GM21619 (cell line): ENCODE data around the gene SLC30A7.

Experiments used
- ATAC-seq: cut with Tn5 transposase; IDR thresholded peaks from one replicate; pipeline ENCODE4 v1.9.1; 2021; ENCODE audit not compliant: unreplicated experiment

Gene SLC30A7

DNA sequence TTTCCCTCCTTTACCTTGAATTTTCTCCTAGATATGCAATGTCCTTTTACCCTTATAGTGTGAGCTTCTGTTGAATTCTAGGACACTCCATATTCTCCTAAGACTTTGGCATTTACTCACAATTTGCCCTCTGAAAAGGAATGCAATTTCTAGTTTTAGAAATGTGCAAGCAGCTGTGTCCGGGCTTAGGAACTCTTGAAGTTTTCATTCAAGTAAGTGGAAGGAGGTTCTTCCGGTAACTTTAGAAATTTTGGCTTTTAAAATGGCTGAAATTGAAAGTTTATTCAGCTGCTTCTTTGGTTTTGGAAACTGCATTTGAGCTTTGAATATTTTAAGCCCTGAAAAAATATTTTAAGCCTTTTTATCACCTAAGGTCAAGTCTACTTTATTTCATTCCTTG lies 73.4 kb downstream of the SLC30A7 start:
- ATAC-seq = no peak

DNA sequence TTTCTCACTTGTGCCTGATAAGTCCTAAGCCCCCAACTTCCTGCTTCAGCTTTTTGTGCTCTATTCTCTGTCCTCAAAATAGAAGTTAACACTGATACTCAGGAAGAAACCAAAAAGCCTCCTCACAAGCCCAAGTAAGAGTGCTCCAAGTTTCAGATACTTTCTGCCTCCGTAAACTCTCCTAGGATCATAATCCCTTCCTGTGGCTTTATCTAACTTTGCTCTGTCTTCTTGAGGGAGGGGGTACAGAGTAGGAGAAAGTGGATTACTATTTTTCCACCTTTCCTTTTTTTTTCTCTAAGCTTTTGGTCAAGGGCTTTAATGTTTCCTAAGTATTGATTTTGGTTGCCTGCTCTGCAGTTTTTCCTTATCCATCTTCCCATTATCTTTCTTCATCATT lies 75.1 kb downstream of the SLC30A7 start:
- no peak for ATAC-seq

DNA sequence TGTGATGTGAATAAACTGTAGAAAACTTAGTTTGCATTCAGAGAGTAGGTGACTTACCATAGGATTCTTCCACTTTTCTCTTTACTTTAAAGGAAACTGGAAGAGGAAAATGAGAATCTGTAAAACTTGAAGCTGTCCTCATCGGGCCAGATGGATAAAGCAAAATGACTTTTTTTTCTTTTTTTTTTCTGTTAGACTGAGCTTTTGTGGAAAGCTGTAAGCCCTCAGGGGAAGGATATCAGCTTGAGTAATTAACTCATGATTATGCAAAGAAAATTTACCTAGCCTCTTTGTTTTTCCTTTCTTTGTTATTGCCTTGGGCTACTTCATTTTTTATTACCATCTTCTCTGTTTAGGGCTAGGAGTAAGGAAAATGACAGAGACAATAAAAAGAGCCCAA lies 76.3 kb downstream of the SLC30A7 start:
- ATAC-seq = no peak

DNA sequence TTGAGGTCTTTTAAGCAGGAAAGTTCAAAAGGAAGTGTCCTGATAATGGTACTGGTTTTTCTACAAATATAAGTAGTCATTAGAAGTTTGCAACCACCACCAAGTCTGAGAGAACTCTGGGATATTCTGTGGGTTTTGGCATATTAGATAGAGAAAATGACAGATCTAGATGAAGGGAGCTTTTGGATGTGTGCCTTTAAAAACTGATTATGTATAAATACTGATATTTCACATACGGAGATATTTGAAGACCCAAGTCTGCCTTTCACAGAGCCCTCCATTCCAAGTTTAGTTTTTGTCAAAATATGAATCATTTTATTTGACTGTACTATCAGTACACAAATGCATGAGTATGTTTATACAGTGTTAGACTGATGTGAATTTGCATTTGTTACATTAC lies 81.0 kb downstream of the SLC30A7 start:
- ATAC-seq = no peak

DNA sequence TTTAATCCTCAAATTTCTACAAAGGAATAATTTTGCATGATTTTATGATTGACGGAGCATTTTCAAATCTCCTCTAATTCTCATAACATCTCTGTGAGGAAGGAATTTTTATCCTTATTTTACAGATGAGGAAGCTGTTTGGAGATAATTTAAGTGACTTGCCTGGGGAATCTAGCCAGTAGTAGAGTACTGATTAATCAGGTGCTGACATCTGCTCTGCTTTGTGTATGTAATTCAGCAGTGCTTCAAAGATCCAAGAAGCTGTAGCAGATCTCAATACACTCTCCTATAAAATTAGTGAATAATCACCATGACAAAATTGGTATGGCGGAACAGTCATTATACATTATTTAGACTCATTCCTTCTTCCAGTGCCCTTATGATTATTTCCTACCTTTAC lies 83.7 kb downstream of the SLC30A7 start:
- no peak for ATAC-seq

DNA sequence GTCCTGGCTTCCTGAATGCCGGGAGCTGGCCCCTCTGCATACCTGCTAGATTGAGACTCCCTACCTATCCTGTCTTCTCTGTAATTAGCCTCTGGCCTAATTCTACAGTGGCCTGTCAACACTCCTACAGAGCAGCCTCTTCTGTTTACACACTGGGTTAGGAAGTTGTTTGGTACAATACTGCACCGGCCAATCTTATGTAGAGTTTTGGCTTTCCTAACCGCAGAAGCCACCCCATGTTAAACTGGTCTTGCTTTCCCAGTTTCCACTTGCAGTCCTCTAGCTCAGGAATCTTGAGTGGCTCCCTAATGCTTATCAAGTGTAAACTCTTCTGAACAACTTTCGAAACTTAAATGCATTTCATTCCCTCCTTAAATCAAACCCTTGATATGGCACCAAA lies 86.9 kb downstream of the SLC30A7 start:
- no peak for ATAC-seq

DNA sequence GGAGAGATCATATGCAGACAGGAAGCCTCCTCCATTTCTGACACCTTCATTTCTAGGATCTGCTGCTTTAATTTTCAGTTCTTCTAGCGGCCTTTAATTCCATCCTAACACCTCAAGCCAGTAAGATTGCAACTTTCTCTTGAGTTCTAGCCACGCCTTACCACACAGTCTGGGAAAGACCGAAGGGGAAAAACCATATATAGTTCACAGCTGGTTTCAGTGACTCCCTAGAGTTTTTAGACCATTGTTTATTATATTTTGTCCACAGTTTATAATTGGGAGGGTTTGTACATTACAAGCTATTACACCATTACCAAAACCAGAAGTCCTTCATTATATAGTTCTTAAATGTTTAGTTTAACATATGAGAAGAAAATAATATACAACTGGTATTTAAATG lies 92.2 kb downstream of the SLC30A7 start:
- no peak for ATAC-seq

DNA sequence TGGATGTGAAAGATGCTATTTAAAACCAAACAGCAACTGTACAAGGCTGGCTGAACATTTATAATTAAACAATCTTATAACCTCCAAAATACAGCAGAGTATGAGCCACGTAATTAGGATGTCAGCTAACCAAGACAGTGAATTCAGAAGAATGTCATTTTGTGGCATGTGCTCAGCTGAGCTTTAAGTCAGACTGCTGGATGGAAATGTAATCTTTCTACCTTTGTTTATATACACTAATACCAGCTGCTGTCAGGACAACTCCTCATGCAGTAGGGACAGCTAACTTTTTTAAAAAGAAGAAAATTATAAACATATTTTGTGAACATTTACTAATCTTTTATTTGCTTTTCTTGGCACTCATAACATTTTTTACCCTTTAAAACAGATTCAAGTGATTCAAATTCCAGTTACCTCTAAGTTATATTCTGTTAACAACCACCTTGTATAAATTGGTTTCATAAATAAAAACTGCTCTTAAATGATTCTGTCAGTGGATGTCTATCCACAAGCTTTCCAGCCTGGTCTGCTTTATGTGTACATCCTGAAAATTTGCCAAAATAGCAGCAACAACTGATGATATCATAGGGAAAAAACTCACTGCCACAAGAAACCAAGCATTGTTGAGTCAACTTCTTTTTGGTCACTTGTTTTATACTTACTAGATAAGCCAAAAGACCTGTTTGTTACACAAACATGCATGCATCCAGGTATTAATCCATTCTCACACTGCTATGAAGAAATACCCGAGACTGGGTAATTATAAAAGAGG lies 93.6 kb downstream of the SLC30A7 start:
- ATAC-seq = no peak

DNA sequence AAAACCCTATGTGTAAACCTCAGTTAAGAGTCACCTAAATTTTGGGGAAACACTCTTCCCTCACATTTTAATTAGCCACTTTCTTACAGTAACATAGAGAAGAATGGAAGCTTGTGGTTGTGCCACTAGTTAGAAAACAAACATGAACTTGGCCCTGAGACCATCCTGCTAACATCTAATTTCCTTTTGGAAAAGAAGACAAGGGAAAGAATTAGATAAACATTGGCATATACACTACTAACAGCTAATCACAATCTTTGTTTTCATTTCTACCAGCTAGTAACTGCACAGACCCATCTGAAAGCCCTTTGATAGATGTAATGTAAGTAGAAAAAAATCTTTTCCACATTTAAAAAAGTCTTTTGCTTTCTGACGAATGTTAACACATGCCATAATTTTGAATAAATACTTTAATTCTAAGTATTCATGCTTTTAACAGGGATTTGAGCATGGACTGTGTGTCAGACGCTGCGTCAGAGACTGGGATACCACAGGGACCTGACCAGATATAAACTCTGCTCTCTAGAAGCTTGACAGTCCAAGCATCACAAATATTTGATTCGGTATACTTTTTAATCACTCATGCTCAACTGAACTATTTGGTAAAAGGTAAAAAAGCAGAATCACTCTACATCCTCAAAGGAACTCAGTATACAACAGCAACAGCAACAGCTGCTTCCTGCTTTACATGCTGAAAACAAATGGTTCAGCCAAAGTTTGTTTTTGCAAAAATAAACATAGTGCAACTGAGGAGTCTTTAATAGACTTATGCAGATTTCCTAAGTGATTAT lies 99.5 kb downstream of the SLC30A7 start:
- ATAC-seq = no peak

DNA sequence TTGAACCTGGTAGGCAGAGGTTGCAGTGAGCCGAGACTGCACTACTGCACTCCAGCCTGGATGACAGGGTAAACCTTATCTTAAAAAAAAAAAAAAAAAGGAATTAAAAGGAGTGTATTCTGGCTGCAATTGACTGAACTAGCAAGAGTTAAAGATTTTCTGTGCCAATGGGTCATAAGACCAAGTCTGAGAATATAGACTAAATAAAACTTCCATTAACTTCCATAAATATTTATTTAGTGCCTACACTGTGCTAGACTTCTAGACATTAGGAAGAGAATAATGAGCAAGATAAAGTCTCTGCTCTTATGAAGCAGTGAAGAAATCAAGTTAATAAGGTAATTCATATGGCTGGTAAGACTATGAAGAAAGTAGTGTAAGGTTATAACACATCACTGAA lies 102.5 kb downstream of the SLC30A7 start:
- ATAC-seq = no peak

DNA sequence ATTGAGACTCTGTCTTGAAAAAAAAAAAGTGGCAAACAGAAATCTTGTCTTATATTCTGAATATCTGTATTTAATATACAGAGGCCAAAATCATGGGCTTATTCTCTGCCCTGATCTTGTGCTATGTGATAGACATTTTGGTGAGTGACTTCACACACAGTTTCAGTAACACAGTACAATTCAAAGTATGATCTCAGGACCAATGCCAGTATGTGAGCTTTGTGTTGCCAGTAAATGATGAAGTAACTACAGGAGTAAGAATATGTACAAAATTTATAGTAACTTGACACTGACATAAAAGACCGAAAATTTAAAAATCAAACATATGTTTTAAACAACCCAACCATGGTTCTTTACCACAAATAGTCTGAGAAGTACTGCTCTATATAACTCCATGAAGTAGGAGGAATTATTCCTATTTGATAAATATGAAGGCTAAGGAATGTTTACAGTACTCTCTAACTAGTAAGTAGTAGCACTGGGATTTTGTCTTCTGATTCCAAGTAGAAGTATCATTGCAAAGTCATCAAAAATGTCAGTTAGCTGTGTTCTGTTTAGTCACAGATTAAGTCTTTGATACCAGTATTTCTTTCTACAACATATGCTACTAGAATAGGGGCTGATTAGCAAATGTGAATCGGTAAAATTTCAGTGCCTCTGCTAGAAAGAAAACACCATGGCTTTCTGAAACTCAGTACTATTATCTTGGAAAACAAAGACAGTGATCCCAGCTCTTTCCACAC lies 104.4 kb downstream of the SLC30A7 start:
- no peak for ATAC-seq

DNA sequence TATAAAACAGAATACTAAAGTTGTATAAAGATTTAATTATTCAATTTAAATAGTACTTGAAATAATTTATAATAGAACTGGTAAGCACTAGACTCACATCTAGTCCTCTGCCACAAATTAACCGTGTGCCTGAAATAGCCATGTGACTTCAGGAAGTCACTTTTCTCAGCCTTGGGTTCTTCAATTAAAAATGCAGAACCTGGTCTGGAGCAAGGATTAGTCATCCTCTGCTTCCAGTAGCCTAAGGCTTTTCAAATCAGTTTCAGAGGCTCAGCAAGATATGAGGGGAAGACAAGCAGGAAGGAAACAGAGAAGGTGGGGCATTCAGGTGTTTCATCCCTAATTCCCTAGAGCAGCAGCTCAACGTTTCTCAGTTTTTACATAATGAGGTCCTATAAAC lies 106.7 kb downstream of the SLC30A7 start:
- ATAC-seq = peak; percentile 51

DNA sequence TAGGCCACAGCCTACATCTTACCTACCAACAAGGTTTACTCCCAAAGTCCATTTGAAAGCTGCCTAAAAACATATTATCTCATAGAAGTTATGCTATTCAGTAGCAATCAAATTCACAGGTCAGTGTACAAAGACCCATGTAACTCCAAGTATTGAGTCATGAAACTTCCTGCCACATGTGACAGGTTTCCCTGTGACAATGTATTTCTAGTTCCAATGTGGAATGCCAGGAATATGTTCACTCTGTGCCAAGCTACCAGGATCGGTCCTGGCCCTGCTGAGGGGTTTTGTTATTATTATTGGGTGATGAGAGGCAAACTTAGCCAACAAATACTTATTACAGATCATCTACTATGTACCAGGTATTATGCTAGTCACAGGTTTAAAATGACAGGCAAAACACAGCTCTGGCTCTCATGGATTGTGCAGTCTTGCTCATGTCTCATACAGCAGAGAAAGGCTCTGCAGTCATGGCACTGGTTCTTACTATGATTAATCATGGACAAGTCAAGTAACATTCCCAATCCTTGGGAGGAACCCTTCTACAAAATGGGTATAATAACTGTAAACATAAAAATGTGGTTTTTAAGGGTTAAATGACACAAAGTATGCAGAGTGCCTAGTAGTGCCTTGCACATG lies 107.2 kb downstream of the SLC30A7 start:
- no peak for ATAC-seq

DNA sequence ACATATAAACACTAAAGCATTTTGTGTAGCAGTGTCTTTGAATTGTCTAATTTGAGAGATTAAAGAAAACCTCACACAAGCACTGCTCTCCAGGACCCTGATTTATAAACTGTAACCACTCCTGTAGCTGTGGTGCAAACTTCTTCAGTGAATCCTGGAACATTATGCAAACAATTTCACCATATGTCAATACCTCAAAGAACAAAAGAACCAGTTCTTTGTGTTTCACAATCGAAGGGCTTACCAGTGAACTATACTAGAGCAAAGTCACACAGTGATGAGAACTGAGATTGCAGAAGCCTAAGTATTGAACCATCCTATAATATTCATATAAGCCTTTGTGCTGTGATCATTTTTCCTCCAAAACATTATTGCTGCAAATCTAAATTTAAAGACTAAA lies 108.2 kb downstream of the SLC30A7 start:
- no peak for ATAC-seq

DNA sequence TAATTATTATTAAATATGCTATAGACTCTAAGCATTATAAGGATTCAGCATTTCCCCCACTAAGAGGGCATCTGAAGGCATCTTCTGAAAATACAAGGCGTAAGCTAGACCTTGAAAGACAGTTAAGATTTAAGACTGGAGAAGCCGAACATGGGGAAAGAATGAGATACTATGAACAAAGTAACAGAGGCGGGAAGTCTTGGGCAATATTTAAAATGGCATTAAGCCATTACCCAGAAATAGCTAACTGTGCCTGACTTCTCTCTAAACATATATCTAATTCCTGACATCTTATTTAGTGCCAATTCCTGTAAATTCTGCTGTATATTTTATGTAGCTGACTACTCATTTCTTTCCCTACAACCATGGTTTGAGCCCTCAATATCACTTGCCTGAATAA lies 108.8 kb downstream of the SLC30A7 start:
- ATAC-seq = no peak

DNA sequence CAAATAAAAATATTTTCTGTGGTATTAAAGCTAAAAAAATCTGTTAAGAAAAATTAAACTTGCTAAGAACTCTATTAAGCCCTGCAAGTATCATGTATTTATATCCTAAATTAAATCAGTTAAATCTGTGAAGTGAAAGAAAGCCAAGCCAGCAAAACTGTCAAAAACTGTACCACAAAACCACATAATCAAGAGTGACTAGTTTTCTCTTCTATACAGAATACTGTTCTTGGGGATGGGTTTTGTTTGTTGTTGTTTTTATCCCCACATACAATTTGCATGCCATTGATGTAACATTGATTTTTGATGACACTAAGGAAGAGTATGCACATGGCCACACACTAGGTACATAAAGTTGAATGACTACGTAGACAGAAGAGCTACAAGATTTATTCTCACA lies 109.3 kb downstream of the SLC30A7 start:
- no peak for ATAC-seq

DNA sequence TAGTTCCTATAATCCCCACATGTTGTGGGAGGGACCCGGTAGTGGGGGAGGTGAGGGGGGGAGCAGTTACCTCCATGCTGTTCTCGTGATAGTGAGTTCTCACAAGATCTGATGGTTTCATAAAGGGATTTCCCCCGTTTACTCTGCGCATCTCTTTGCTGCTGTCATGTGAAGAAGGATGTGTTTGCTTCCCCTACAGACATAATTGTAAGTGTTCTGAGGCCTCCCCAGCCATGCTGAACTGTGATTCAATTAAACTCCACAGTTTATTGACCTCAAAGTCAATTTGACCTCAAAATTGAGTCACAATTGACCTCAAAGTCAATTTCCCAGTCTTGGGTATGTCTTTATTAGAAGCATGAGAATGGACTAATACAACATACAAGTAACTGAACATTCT lies 110.0 kb downstream of the SLC30A7 start:
- no peak for ATAC-seq

DNA sequence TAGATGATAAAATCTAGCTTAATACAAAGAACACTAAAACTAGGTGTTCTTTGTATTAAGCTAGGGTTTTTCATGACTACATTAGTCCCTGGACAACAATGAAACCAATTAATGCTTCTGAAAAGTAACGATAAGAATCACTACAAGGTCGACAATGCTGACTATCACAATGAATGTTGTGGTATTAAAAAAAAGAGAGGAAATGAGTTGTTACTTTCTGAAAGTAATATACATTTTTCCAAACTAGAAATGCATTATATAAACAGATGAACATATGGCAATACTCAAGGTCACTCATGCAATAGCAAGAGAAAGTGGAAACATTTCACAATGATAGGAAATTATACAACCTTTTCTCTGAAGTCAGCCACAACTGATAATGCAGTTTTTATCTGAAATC lies 110.7 kb downstream of the SLC30A7 start:
- no peak for ATAC-seq

DNA sequence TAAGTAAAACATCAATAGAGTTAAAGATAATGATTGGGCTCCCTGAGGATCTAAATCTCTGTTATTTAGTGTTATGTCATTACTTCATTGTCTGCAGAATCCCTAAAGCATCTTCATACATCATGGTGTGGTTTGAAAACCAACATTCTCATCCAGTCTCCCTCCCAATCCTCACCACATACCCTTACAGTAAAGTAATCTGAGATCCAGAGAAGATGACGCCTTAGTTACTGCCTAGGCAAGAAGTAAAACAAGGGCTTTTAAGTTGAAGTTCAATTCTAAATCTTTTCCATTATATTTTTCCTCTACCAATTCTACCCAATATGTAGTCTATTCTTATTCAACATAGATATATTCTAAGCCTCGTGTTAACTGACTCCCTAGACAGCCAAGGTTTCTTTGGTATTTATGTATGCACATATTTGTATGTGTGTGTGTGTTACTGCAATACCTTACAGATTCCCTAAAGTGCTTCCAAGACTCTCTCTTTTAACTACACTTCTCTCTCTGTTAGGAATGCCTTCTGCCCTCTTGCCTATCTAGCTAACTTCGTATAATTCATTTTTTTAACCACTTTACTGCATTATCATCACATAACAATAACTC lies 112.4 kb downstream of the SLC30A7 start:
- ATAC-seq = no peak

DNA sequence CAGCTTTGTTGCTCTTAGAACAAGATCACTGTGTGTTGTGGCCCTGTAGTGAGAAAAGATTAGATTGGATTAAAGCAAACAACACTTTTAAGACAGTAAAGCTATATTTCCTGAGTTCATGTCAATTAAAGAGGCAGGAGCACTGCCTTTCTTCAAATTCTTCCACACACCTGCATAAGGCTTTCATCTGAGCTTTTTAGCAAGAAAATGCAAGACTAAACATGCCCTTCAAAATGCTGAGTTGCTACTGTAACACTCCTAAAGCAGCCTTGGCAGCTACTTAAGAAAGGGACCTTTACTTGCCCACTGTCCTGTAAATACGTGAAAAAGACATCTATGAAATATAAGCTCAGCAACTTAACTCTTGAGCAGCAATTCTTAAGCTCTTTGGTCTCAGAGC lies 117.9 kb downstream of the SLC30A7 start:
- ATAC-seq = no peak

DNA sequence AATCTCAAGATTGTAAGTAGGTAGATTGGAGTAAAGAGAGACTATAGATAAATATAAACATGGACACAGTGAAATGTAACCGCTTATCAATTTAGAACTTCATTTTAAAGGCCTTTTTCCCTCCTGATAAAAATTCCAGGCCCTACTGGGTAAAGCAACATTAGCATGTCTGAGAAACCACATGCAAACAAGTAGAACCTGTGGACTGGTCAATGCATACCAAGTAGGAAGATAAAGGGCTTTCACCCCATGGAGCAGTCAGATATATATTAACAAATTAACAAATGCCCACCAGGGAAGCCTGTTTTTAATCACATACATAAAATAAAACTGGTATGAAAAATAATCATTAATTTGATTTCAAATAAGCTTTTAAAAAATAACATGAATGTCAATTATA lies 121.6 kb downstream of the SLC30A7 start:
- ATAC-seq = no peak
